Measurements from ENCODE around the gene B3GAT2. TPM values are rescaled to one million over a fixed set of nuclear protein-coding genes. Genes with fewer than 3 reads are reported as not detected.

B3GAT2 gene
- total RNA-seq, 1 experiment from 2014 or later: 0.22 TPM

- DNase-seq: no peak
- Mint-ChIP-seq H3K27me3 (ENCODE audit: low read depth) (no peaks in the 10 kb centered on the region), H3K36me3 (ENCODE audit: insufficient read depth in 1 of 3, low read depth in 3 of 3) (no peaks in the 10 kb centered on the region), H3K4me3 (no peak overlapping the region), H3K4me1 (no peaks in the 10 kb centered on the region), H3K27ac (no peak overlapping the region), H3K9me3 (no peaks in the 10 kb centered on the region)
- Histone ChIP-seq H3K23me2 (ENCODE audit: insufficient read length, low read depth, low read length, poor library complexity, severe bottlenecking) (no peaks in the 10 kb centered on the region), H3K56ac (ENCODE audit: insufficient read length, low read depth, low read length) (no peak overlapping the region), H3T11ph (ENCODE audit: low read length) (no peak overlapping the region), H3K14ac (ENCODE audit: insufficient read depth, low read length) (no peak overlapping the region), H2AK5ac (ENCODE audit: insufficient read length, low read length) (no peak overlapping the region), H3K18ac (ENCODE audit: insufficient read length, low read depth, low read length) (no peak overlapping the region), H4K5ac (ENCODE audit: insufficient read length, low read depth, low read length) (no peak overlapping the region), H3K79me2 (ENCODE audit: insufficient read depth, low read length) (no peaks in the 10 kb centered on the region), H3K9ac (ENCODE audit: extremely low read depth, insufficient read length, low read length) (no peak overlapping the region), H2BK20ac (ENCODE audit: low read depth, low read length, poor library complexity, severe bottlenecking) (no peak overlapping the region), H3K4me1 (ENCODE audit: insufficient read depth, low read length) (no peaks in the 10 kb centered on the region), H4K8ac (replicated peaks; ENCODE audit: insufficient read length, low read depth, low read length) (no peak overlapping the region), H4K91ac (ENCODE audit: insufficient read length, low read depth, low read length) (no peak overlapping the region), H3K4ac (ENCODE audit: low read depth, low read length) (no peak overlapping the region), H3K79me1 (ENCODE audit: insufficient read depth, low read depth, low read length, poor library complexity, severe bottlenecking) (no peaks in the 10 kb centered on the region), H3K27me3 (ENCODE audit: insufficient read depth, low read length) (no peaks in the 10 kb centered on the region), H2BK120ac (ENCODE audit: low read depth, low read length, poor library complexity, severe bottlenecking) (no peak overlapping the region), H3K23ac (ENCODE audit: insufficient read length, low read depth, low read length) (no peak overlapping the region), H2AFZ (ENCODE audit: low read length) (no peak overlapping the region), H4K20me1 (ENCODE audit: control insufficient read depth, insufficient read depth, insufficient read length) (no peaks in the 10 kb centered on the region), H2BK5ac (ENCODE audit: insufficient read length, low read length) (no peak overlapping the region), H3K27ac (ENCODE audit: insufficient read length, low read depth, low read length) (no peak overlapping the region), H3K4me2 (ENCODE audit: insufficient read depth, insufficient read length, low read length) (no peak overlapping the region), H2BK15ac (ENCODE audit: low read depth, low read length) (no peak overlapping the region), H3K9me3 (ENCODE audit: control insufficient read depth, low read depth, low read length) (no peaks in the 10 kb centered on the region), H2BK12ac (ENCODE audit: insufficient read length, low read depth, low read length) (no peak overlapping the region)
- no peak for TF ChIP-seq CTCF (conservative IDR thresholded peaks at IDR 0.05)
- WGBS (ENCODE audit: extremely low coverage, insufficient read length, low lambda C conversion rate): no CpG with 5 or more reads among the region's 1 CpG
Measured at GRCh38 chr6:70823651-70824050, 133.2 kb downstream of the B3GAT2 start.

Data from H9 (cell line).